Fibroblast of mammary gland (primary cell): ENCODE data around the gene PDZD8.
A peak's percentile ranks its signal among the peaks of the same experiment; 100 is the strongest.

Experiments
- DNase-seq: peaks from one replicate; pipeline ENCODE4 v3.0.0-alpha.2; 2010; ENCODE audit warnings: low read depth
- H3K4me3 ChIP-seq: 2 replicates; pipeline ENCODE4 v1.5.1; 2011; ENCODE audit warnings: low read depth, mild to moderate bottlenecking, low read length, moderate library complexity; ENCODE audit not compliant: control insufficient read depth
- TF ChIP-seq, protein P1 (sequence below): conservative IDR thresholded peaks from 2 replicates; pipeline ENCODE4 v1.5.1; 2011; ENCODE audit warnings: low read depth, low read length, inconsistent platforms; ENCODE audit not compliant: control insufficient read depth, insufficient read depth

The PDZD8 gene

GRCh38 chr10:117322260-117322659, 53.0 kb downstream of the PDZD8 start:
- TF ChIP-seq, protein P1, sequence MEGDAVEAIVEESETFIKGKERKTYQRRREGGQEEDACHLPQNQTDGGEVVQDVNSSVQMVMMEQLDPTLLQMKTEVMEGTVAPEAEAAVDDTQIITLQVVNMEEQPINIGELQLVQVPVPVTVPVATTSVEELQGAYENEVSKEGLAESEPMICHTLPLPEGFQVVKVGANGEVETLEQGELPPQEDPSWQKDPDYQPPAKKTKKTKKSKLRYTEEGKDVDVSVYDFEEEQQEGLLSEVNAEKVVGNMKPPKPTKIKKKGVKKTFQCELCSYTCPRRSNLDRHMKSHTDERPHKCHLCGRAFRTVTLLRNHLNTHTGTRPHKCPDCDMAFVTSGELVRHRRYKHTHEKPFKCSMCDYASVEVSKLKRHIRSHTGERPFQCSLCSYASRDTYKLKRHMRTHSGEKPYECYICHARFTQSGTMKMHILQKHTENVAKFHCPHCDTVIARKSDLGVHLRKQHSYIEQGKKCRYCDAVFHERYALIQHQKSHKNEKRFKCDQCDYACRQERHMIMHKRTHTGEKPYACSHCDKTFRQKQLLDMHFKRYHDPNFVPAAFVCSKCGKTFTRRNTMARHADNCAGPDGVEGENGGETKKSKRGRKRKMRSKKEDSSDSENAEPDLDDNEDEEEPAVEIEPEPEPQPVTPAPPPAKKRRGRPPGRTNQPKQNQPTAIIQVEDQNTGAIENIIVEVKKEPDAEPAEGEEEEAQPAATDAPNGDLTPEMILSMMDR: no peak
- DNase-seq: peak; percentile 5

DNA sequence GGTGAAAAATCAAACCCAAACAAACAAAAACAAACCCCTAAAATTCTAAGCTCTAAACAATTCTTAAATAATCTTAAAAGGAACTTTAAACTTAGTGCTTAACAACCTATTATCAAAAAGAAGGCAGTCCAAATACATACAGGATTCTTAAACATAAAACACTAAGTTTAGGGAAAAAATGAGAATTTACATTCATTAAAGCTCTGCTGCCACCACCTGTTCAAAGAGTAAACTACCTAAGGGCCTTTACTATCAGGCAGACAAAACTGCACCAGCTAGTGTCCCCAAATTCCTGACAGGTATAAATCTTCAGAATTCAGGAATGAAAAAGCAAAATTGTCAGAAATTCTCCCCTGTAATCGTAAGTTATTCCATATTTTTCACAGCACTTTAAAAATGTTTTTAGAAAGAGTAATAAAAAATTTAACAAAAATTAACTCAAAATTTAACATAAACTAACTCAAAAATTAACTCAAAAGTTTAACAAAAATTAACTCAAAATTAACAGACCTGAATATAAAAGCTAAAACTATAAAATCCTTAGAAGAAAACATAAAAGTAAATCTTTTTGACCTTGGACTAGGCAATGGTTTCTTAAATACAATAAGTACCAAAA, 55.1 kb downstream of the PDZD8 start:
- TF ChIP-seq, protein P1: peak; percentile 63

More at GRCh38 chr10:117322260-117322659, 53.0 kb downstream of the PDZD8 start:
- H3K4me3 ChIP-seq: no peak overlapping the region

GRCh38 chr10:117318909-117319308, 56.3 kb downstream of the PDZD8 start:
- TF ChIP-seq, protein P1: peak; percentile 40
- no peak overlapping the region for H3K4me3 ChIP-seq
- DNase-seq: peak; percentile 22

More for the DNA sequence above, 55.1 kb downstream of the PDZD8 start:
- DNase-seq: peak; percentile 41
- H3K4me3 ChIP-seq: no peak overlapping the region

- no peak for DNase-seq
- TF ChIP-seq, protein P1: no peak
- H3K4me3 ChIP-seq: no peak overlapping the region
Measured at GRCh38 chr10:117316701-117317100, 58.5 kb downstream of the PDZD8 start.

GRCh38 chr10:117313641-117314040, 61.6 kb downstream of the PDZD8 start:
- DNase-seq: no peak
- no peak overlapping the region for H3K4me3 ChIP-seq
- TF ChIP-seq, protein P1: no peak

DNA sequence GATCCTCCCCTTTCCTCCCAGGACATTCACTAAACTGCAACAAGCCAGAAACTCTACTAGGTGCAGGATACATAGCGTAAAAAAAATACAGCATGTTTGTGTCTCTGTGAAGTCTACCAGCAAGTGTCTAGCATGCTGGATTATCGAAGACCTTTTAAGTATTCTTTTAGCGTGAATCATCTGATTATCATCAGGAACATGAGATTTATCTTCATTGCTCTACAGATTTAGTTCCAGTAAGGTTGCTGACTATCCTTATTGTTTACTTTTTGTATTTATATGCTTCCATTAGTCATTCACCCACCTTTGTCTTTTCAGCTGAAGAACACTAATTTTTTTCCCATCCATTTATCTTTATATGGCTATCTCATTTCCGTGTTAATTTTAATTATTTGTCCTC, 62.8 kb downstream of the PDZD8 start:
- no peak overlapping the region for H3K4me3 ChIP-seq
- no peak for DNase-seq

GRCh38 chr10:117311261-117311660, 64.0 kb downstream of the PDZD8 start:
- no peak for DNase-seq
- no peak overlapping the region for H3K4me3 ChIP-seq
- TF ChIP-seq, protein P1: no peak

More for the DNA sequence above, 62.8 kb downstream of the PDZD8 start:
- TF ChIP-seq, protein P1: no peak
